ENCODE results near the gene UQCRHL. TPM values are rescaled to one million over a fixed set of nuclear protein-coding genes. Genes with fewer than 3 reads are reported as not detected.

UQCRHL gene
- total RNA-seq, 1 experiment from 2014 or later: 8.0 TPM

DNA sequence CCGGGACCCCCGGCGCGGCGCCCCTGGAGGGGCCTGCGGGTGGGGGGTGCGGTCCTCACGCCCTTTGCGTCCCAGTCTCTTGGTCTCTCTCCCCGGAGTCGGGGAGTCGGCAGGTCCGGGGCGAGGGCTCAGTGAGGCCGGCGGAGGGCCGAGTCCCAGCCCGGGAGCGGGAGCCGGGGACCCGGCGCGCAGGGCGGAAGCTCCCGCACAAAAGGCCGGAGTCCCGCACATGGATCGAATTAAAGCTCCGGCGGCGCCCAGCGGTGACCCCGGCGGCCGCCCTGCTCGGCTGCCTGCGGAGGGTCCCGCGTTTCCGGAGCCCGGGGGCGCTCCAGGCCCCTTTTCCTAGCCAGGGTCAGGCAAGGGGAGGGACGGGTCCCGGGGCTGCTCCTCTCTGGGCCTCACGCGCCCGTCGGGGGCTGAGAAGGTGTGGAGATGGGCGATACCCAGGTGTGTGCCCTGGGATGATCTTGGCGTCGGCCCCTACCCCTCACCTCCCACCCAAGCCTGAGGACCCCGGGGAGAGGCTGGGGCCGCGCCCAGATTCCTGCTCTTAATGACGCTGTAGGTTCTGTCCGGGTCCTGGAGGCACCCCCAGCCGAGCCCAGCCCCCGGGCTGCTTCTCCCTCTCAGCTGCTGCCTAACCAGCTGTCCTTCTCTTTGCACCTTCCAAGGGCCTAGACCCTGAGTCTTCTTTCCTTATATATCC lies 48.3 kb downstream of the UQCRHL start:
- DNase-seq (ENCODE audit: low spot score): no peak

DNA sequence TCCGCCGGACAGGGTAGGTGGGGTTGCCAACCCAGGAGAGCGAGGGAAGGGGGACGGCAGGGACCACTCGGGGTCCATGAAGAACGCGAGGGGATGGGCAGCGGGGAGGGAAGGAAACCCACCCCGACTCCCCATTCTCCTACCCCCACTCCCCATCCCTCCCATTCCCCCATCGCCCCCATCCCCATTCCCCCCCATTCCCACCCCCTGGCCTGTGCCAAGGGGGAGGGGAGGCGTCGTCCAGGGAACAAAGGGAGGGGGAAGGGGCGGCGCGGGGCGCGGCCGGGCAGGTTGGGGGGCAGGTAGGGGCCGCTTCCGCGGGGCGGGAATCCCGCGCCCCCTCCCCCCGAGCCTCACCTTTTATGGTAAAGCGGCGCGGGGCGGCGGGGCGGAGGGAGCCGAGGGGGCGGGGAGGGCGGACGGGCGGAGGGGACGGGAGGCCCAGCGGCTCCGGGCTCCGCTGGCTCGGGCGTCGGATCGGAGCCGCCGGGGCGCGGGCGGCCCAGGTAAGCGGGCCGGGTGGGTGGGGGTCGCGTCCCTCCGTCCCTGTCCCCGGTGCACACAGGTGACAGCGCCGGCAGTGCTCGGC lies 49.0 kb downstream of the UQCRHL start, which contains the start of gene FBLIM1:
FBLIM1 (plus strand) TSS at position 453 of the 589 bp plus-strand sequence. CDS start 6,189 bp downstream, outside the sequence.
- DNase-seq (ENCODE audit: low spot score): no peak

DNA sequence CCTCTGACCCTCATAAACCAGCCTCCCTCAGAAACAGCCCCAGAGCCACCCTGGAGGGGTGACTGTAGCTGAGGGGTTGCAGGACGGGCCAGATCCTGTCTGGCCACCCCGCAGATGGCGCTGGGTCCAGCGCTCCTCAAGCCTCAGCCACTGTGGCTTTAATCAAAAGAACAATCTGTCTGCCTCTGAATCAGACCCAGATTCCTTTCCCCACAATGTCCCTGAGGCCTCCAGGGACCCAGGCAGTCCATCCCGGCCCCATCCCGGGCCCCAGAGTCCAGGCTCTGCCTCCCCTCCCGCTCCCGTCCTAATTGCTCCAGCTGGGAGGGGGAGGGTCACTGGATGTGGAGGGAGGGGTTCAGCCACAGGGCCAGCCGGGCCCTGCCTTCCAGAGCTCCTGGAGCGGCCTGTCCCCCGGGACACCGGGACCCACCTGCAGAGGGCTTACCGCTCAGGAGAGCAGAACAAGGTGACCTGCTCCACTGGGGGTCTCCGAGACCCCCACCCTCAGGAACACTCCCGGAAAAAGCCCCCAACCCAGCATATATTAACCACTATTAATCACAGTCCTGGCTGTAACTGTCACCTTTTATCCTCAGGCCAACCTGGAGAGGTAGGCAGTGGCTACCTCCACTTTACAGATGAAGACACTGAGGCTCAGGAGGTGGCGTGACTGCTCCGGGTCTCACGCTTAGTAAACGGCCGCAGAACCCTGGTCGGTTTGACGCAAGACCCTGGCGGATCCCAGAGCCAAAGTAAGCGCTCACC lies 49.7 kb downstream of the UQCRHL start:
- DNase-seq (ENCODE audit: low spot score): no peak

Other genes with a start within 250 kb of the UQCRHL start
- 52.1 and 62.5 TPM in 2 replicates for gene AGMAT, start 222.6 kb downstream of the UQCRHL start, total RNA-seq (2014; rRNA removed; shearing (Covaris generic))
- 18.7 and 31.1 TPM in 2 replicates for gene DDI2, start 190.2 kb downstream of the UQCRHL start, total RNA-seq (2014; rRNA removed; shearing (Covaris generic))
- gene PLEKHM2, start 123.3 kb downstream of the UQCRHL start, total RNA-seq (2014; rRNA removed; shearing (Covaris generic)): 26.6 and 29.4 TPM in 2 replicates
- 0.23 TPM in 1 of 2 replicates, not detected in the other for gene SLC25A34, start 71.4 kb downstream of the UQCRHL start, total RNA-seq (2014; rRNA removed; shearing (Covaris generic))
- not detected in 2 replicates for gene TMEM82, start 65.2 kb downstream of the UQCRHL start, total RNA-seq (2014; rRNA removed; shearing (Covaris generic))
- 18.0 and 20.9 TPM in 2 replicates for gene FBLIM1, start 48.9 kb downstream of the UQCRHL start, total RNA-seq (2014; rRNA removed; shearing (Covaris generic))
- gene SPEN, start 40.1 kb upstream of the UQCRHL start, total RNA-seq (2014; rRNA removed; shearing (Covaris generic)): 17.1 and 20.1 TPM in 2 replicates
- 44.1 and 45.5 TPM in 2 replicates for gene ZBTB17, start 168.5 kb upstream of the UQCRHL start, total RNA-seq (2014; rRNA removed; shearing (Covaris generic))
- not detected in 2 replicates for gene SRARP, start 196.6 kb upstream of the UQCRHL start, total RNA-seq (2014; rRNA removed; shearing (Covaris generic))
- not detected in 2 replicates for gene HSPB7, start 210.4 kb upstream of the UQCRHL start, total RNA-seq (2014; rRNA removed; shearing (Covaris generic))
- not detected in 2 replicates for gene CLCNKA, start 214.4 kb upstream of the UQCRHL start, total RNA-seq (2014; rRNA removed; shearing (Covaris generic))
- not detected in 2 replicates for gene CLCNKB, start 236.1 kb upstream of the UQCRHL start, total RNA-seq (2014; rRNA removed; shearing (Covaris generic))